OCI-LY7 (cell line): ENCODE data around the gene STOM.

Experiments used
- CTCF ChIP-seq: fragments of 200-600 bp; sonication (generic); conservative IDR thresholded peaks from 2 replicates; pipeline ENCODE4 v1.5.1; 2014; ENCODE audit warnings: mild to moderate bottlenecking, antibody characterized with exemption, low read length, moderate library complexity, mixed read lengths
- EZH2phosphoT487 ChIP-seq: fragments of 200-600 bp; sonication (generic); IDR thresholded peaks from 2 replicates; pipeline ENCODE4 v1.6.1; 2018; ENCODE audit warnings: low read depth, borderline replicate concordance, mild to moderate bottlenecking, mixed run types, antibody characterized with exemption, low read length, moderate library complexity, mixed read lengths

GRCh38 chr9:121318631-121319382 lies 51.2 kb downstream of the STOM start:
- TF ChIP-seq CTCF (no peak), EZH2phosphoT487 (no peak)
